HG02798 (cell line): ENCODE measurements around the gene ADGRB2.

Experiments used
- ATAC-seq: cut with Tn5 transposase; IDR thresholded peaks from one replicate; pipeline ENCODE4 v1.9.1; 2021; ENCODE audit warnings: mild to moderate bottlenecking; ENCODE audit not compliant: unreplicated experiment, poor library complexity

Gene ADGRB2

DNA sequence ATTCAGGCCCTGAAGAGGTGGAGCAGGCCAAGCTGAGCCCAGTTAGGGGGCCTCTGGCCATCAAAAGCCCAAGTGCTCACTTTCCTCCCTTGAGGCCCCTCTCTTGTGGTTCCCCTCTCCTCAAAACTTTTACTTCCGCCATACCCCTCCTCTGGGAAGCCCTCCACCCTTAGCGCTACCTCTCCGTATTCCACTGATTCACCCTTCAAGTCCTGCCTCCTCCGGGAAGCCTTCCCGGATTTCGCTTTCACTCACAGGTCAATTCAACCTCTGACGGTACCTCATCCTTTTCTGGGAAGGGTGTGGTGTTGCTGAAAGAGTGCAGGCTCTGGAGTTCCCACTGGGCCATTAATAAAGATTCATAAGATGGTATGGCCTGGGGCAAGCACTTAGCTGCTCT, 32.6 kb upstream of the ADGRB2 start:
- ATAC-seq = no peak

DNA sequence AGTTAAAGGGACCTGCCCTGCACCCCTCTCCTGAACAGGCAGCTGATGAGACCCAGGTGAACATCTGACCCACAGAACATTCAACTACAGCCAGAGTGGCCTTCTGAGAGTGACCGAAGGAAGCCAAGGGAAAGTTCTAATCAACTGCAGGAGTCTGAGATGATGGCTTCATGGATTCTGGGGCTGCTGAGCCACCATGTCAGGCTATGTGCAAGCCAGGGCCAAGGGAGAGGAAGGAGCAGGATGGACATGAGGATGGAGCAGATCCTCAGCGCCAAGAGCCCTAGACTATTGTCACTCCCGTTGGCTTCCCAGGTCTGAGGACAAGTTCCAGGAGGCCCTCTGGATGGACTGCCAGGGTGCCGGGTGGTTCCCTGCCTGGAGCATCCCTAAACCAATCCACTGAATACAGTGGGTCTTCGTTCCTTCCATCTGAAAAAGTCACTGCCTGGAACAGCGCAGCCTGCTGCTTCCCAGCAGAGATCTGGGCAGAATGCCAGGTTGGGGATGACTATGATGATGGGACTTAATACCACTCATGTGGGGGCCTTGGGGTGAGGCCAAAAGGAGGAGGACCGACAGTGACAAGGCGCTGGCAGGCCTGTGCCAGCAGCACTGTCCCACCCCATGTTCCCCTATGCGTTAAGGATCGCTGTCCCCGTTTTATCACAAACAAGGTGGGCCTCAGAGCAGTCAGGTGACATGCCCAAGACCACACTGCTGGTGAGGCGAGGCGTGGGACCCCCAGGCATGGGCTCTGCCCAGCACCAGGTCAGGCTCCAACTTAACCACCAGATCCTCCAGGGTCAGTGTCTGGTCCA, 31.9 kb upstream of the ADGRB2 start:
- no peak for ATAC-seq

DNA sequence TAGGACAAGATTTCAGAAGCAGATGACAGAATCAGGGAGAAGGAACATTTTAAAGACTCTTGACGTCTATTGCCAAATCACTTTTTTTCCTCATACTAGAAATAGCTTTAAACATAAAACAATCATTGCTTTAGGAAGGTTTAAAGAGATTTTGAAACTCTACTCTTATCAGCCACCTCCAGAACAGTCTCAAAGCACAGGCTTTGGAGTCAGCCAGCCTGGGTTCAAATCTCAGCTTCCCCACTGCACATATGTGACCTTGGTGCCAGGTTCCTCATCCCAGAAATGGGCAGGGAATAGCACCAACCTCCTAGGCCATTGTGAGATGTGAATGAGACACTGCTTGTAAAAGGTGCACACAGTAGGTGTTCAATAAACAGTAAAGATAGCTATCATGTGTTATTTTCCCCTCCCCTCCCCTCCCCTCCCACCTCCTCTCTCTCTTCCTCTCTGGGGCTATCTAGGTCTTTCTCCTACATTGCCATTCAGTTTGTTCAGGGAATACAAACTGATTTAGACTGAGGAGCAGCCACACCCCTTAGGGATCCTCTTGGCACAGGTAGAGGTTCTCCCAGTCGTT, 31.0 kb upstream of the ADGRB2 start:
- no peak for ATAC-seq

DNA sequence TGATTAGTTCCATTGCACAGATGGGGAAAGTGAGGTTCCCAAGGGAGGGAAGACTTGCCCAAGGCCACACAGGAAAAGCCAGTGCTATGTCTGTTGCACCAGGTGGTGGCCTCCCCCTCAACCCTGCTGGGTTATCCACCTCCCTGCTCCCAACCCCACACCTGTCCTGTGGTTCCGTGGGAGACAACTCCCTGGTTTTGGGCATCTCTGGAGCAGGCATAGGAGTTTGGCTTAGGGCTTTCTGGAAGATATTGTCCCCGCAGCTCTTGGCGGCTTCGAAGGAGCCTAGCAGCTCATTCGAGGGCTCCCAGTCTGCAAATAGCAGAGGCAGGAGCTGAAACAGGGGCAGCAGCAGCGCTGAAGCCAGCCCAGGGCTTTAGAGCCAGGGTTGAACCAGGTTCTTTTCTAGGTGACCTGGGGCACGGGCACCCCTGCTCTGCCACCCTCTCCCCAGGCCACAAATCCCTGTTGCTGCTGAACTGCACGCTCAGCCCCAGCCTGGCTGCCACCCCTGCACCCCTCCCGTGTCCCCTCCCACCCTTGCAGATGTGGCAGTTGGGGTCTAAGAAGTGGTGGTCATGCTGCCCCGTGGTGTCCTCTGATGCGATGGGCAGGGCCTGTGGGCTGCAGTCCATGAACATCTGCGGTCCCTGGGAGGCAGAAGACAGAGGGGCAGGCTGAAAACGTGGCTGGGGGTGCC, 29.6 kb upstream of the ADGRB2 start:
- no peak for ATAC-seq

DNA sequence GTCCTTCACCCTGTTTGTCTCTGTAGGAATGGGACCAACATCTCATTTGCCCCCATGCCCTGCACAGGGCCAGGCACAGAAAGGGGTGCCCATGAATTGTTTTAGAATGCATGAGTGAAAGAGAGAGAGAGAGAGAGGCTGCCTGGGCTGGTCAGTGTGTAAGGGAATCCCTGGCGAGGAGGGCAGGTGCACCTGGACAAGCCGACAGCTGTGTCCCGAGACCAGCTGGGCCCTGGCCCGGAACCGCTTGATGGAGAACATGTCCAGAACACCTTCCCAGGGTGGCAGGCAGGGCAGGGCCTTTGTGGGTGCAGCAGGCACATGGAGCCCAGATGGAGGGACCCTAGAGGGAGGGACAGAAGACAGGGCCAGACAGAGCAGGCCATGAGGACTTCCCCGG, 28.9 kb upstream of the ADGRB2 start:
- ATAC-seq = no peak

DNA sequence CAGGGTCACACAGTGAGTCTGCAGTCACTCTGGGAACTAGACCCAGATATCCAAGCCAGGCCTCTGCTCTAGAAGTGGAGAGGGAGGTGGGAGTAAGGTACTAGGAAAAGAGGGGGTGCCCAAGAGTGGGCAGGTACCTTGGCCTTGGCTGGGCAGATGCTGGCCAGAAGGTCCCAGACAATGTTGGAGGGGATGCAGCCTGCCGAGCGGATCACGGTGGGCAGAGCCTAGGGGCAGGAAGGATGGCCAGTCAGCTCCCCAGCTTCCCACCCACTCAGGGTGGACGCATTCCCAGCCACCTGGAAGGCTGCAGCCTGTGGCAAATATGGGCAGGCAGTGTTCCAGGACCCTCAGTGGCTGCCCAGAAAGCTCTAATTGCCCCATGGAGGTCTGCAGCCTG, 28.4 kb upstream of the ADGRB2 start:
- ATAC-seq = no peak

DNA sequence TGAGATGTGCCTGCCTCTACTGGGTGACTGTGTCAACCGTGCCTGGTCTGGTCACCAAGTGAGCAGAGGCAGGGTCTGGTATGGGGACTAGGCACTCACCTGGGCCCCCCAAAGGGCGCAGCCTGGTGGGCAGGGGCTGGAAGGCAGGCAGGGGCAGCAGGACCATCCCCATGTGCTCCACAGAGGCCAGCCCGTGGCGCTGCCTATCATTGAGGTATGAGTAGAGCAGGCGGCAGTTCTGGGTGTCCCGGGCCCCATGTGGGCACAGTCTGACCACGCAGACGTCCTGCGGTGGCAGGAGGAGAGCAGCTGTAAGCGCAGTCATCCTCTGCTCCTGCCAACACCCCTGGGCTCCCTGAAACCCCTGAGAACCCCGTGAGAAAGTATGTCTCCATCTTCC, 28.0 kb upstream of the ADGRB2 start:
- no peak for ATAC-seq

DNA sequence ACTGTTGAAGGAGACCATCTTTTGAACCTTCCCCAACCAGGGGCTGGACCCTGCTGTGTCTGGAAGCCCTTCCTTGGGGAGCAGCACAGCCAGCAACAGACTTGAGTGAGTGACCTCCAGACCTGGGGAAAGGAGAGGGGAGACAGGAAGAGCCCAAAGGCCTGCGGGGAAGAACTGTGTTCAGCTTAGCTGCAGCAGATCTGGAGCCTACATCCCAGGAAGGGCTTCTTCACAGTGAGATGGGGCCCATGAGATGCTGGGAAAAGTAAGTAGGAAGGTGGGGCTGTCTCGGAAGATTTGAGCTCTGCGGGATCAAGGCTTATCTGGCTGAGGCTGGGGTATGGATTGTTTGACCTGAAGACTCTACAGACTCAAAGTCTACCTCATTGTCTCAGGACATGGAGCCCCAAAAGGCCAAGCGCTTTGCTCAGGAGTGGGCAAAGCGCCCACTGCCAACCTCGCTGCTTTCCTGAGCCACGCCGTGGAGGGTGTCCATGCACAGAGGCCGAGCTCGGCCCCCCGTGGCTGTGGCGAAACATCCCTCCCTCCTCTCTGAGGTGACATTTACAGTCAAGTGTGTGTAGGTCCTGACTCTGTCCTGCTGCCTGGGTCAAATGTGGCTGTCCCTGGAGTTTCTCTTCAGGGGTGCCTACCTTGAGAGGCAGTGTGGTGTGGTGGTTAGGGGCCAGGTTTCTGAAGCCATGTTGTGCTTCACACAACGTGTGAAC, 27.2 kb upstream of the ADGRB2 start:
- ATAC-seq = no peak

DNA sequence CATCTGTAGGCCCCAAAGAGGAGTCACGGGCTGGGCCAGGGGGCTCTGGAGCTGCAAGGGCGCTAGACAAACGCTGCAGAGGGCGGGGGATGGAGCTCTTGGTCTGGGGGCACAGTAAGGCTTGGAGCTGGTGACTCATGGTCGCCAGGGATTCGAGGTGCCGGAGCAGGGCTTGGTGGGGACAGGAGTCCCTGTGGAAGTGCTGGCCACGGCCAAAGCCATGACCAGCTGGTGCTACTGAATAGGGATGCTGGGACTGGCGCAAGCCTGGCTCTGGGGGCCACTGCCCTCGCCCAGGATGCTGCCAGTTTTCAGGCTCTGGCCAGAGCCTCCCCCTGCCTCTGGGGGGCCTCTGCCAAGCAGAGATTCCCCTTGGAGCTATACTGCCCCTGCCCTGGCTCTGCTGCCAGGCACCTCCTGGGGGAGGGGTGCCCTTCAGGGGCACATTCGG, 26.5 kb upstream of the ADGRB2 start:
- ATAC-seq = no peak

DNA sequence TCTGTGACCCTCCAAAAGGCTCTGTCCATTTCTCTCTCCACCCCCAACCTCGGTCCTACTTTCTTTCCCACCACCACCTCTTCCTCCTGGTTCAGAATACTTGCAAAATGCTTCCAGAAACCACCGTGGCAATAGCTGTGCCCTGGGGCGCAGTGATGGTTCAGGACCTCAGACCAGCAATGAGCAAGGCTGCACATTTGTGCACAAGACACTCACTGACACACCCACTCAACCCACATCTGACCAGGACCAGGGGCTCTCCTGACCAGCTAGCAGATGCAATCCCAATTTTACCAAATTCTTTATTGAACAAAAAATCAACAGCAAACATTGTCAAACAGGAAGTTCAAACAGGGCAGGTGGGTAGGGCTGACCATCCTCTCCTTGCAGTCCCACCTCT, 26.0 kb upstream of the ADGRB2 start:
- ATAC-seq = no peak

DNA sequence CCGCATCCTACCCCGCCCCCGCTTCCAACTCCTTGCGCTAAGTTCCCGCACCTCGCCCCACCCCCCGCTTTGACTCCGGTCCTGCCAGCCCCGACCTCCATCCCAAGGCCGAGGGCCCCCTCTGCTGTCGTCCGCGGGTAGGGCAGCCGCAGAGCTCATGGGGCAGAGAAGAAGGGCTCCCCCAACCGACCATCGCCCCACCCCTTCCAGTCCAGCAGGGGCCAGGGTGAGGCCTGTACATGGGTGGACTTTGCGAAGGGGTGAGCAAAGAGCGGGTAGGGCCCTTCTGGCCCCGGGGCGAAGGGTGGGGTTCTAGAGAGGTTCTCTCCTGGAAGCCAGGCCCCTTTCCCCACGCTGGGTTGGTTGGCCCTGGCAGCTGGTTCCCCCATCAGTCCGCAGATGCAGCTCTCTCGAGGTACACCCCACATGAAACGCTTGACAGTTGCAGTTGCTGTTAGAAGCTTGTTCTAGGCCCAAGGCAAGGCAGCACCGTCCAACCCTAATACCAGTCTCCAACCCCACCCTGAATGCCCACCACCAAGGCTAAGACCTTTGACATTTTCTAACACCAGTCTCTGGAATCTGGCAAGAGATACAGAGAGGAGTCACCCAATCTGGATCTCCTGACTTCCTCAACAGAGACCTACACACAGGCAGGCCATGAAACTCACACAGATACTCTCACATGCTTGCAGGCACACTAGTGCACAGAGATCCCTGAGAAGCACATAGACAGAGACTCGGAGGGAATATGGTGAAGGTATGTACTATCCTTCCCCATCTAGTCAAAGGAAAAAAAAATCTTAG, 25.3 kb upstream of the ADGRB2 start:
- peak; percentile 67 for ATAC-seq

DNA sequence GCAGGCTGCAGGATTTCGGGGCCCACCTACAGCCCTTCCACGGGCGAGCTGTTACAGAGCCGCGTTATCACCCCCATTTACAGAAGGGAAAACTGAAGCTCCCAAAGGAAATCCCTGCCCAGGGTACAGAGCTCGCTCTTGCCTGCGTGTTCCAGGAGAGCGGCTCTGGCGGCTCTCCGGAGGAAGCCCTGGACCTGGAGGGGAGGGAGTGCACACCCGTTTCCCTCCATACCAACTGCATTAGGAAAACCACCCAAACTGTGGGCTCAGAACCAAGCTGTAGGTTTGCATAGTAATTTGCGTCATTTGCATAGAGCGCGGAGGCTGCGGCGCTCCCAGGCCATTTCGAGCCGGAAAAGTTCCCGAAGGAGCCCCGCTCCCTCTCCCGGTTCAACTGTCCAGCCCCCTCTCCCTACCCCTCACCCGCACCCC, 24.7 kb upstream of the ADGRB2 start:
- ATAC-seq = peak; percentile 18

DNA sequence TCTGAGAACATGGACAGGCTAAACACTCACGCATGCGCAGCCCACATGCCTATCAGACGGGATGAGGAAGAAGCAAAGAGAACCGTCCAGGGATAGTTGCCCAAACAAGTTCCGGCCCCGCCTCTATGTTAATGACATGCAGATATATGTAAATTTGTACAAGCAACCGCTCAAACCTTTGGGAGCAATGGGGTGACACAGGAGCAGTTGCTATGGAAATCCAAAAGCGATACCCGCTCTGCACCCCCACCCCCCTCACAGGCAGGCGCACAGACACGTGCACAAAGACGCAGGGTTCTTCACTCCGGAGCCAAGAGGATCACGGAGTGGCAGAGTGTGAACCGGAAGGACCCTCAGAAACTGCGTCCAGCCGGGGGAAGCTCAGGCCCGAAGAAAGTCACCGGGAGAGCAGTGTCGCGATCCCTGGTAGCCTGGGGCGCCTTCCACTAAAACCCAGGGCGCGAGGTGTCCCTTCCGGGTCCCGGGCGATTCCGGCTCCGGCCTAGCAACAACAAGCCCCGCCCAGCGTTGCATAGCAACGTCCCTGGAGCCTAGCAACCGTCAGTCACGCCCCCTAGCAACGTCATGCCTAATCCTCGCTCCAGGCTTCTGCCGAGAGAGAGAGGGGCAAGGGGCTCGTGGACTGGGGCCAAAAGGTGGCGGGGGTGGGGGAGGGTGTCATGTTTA, 24.1 kb upstream of the ADGRB2 start:
- ATAC-seq = peak; percentile 81

DNA sequence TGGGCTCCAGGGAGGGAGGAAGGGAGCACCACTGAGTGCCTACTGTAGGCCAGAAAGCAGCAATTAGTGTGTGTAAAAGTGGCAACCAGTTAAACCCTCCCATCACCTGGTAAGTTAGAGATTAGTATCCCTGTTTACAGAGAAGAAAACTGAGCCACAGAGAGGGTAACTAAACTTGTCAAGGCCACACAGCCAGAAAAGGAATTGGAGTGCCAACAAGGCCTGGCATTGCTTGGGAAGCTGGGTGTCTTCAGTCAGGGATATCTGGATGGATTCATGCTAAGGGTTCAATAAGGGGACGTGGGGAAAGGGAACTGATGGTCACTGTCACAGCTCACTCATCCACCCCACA, 23.6 kb upstream of the ADGRB2 start:
- no peak for ATAC-seq

DNA sequence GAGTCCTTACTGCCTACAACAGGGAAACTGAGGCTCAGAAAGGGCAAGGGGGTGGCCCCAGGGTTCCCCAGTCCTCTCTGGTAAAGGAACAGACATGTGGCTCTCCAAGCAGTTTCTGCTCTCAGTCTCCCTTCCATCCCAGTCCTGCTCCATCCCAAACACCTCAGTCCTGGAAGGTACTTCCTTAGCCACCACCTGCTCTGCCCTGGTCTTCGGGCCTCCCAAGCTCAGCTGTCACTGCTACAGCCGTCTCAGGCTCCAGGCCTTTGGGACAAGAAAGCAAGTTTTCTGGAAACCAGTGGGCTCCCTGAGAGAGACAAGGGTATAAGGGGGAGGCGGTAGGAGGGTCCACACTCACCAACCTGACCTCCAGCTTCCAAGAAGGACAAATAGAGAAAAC, 23.1 kb upstream of the ADGRB2 start:
- ATAC-seq = no peak

DNA sequence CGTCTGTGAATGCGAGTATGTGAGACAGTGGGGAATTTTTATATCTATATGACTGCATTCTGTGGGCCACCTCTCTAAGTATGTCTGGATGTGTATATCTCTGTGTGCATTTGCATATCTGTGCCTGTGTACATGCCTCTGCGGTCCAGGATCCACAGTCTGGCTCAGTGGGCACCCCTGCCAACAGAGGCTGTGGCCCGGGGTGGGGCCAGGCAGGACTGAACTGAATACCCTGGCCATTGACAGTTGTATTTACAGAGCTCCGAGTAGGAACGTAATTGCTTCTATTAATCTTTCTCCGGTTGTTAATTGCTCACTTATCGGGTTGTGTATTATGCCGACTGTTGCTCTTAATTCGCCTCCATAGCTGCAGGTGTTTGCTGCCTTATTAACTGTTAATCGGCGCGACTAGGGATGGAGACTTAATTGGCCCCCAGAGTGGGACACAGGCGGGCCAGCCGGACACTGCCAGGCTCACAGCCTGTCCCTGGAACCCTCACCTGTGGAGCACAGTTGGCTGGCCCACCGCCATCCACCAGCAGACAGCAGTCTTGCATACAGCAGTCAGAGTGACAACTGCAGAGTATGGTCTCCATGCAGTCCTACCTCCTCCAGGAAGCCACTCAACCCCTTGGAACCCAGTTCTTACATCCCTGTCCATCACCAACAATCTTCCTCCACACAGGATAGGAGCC, 22.4 kb upstream of the ADGRB2 start:
- ATAC-seq = no peak

DNA sequence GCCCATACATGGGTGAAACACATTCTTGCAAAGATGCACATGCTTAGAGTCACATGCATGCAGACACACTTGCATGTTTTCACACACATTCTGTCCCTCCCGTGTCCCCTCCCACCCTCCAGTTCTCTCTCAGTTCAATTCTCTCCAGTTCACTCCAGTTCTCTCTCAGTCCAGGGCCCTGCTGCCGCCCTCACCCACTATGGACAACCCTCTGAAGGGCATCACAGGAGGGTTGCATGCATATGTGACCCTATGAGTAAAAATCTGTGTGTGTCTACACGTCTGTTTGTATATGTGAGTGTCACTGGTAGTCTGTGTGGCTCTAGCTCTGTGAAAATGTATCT, 21.8 kb upstream of the ADGRB2 start:
- no peak for ATAC-seq

DNA sequence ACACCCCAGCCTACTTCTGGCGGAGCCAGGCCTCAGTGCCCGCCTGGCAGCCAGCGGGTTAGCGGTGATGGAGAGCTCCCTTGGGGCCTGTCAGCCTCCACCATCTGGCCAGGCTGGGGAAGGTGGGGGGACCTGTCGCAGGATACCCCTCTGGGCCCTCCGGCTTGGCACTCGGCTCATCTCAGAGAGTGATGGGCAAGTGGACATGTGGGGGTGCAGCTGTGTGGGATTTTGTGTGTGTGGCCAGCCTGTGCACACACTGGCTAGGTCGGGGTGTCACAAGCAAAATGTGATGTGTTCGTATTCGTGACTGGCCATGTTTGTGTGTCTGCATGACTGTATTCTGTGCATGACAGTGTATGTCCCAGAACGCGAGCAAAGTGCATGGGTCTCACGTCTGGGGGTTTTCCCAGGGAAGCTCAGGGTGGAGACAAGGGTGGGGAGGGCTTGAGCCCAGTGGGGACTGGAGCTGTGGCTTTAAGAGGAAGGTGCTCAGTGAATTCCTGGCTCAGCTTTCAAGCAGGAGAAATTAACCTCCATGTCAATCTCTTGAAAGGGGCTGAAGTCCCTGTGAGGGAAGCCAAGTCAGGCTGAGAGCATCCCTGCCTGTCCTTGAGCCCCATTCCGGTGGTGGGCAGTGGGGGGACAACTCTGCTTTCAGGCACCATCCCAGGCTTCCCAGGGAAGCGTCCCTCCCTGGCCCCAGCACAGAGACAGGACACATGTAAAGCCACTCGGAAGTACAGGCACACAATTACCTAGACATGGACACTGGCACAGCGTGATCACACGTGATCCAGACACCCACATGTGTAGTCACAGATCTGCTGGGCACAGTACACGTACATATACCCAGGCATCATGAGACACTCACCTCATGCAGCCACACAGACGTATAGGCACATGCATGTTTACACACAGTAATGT, 21.1 kb upstream of the ADGRB2 start:
- ATAC-seq = no peak
